Measurements from ENCODE around the gene EFCAB8. TPM values are rescaled to one million over a fixed set of nuclear protein-coding genes. Genes with fewer than 3 reads are reported as not detected.
A peak's percentile ranks its signal among the peaks of the same experiment; 100 is the strongest.

EFCAB8 gene
- total and polyA plus RNA-seq, 11 donors: 0.03 to 0.29 (median 0.08) TPM; not detected in 8

DNA sequence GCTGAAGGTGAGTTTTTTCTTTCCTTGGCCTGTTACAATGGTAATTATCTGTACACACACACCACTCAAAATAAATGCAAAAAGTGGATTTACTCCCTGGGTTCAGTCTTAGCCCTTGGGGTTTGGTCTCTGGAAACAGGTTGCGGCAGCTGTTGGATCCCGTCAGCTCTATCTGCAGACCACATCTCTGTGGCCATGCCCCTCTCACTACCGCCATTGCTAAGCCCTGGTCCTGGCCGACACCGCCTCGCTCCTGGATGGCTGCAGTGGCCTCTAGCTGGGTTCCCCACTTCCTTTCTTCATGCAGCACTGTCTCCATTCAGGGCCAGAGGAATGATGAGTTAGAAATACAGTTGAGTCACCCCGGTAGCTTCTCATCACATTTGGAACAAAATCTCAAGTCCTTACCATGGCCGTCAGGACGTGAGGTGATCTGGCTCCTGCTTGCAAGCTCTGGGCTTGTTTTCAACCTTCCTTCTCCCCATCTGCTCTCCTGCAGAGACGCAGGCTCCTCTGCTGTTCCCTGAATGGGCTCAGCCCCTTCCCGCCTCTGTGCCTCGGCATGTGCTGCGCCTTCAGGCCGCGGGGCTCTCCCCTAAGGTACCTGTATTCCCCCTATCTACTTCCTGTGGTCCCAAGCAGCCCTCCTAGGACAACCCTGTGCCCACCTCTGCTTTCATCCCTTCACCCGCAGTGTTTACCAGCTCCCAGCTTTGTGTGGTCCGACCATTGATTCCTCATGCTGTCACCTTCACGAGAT is 38.0 kb downstream of the EFCAB8 start:
- Histone ChIP-seq H3K9me3 (no peaks in the 10 kb centered on the region), H3K4me3 (no peak overlapping the region), H3K36me3 (no peaks in the 10 kb centered on the region), H3K27ac (no peak overlapping the region), H3K4me1 (no peaks in the 10 kb centered on the region), H3K27me3 (no peaks in the 10 kb centered on the region)
- no peak for TF ChIP-seq POLR2A (IDR thresholded peaks at IDR 0.05)
- TF ChIP-seq, protein P1, sequence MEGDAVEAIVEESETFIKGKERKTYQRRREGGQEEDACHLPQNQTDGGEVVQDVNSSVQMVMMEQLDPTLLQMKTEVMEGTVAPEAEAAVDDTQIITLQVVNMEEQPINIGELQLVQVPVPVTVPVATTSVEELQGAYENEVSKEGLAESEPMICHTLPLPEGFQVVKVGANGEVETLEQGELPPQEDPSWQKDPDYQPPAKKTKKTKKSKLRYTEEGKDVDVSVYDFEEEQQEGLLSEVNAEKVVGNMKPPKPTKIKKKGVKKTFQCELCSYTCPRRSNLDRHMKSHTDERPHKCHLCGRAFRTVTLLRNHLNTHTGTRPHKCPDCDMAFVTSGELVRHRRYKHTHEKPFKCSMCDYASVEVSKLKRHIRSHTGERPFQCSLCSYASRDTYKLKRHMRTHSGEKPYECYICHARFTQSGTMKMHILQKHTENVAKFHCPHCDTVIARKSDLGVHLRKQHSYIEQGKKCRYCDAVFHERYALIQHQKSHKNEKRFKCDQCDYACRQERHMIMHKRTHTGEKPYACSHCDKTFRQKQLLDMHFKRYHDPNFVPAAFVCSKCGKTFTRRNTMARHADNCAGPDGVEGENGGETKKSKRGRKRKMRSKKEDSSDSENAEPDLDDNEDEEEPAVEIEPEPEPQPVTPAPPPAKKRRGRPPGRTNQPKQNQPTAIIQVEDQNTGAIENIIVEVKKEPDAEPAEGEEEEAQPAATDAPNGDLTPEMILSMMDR (IDR thresholded peaks at IDR 0.05): no peak
- ATAC-seq (no peak), DNase-seq (peak in 1 of 5 donors; percentile 49)
- intact Hi-C loops (cut with DNase I): loop anchor here in 2 of 10 donors (5.0 to 10.0 kb wide), 2 partner anchors 102 to 104 kb away; no protein-coding TSS in a partner anchor
- WGBS, 4 donors: 91 to 94% (median 92%) methylated on average over 18 of the region's 18 CpGs

DNA sequence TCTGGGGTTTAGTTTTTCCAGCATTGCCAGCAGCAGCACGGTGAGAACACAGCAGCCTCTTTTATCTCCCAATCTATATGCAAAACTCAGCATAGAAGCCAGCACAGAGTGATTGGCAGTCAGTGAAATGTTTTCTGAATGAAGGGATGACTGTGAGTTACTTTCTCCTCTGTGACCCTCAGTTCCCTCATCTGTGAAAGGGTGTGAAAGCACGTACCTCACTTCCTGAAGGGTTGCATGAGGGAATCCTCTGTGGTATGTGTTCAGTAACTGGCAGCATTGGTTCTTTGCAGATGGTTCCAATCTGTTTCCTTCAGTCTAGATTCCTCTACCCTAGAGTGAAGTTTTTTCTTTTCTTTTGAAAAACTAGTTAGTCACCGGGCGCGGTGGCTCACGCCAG is 40.0 kb downstream of the EFCAB8 start:
- Histone ChIP-seq H3K27me3 (no peaks in the 10 kb centered on the region), H3K4me1 (no peaks in the 10 kb centered on the region), H3K36me3 (no peaks in the 10 kb centered on the region), H3K9me3 (no peaks in the 10 kb centered on the region), H3K4me3 (no peak overlapping the region), H3K27ac (no peak overlapping the region)
- WGBS, 4 donors: 64 to 72% (median 69%) methylated on average over 5 to 6 of the region's 6 CpGs
- TF ChIP-seq POLR2A (IDR thresholded peaks at IDR 0.05): no peak
- TF ChIP-seq, protein P1 (IDR thresholded peaks at IDR 0.05): no peak
- intact Hi-C loops (cut with DNase I): loop anchor here in 2 of 10 donors (5.0 to 10.0 kb wide), 2 partner anchors 104 to 106 kb away; no protein-coding TSS in a partner anchor
- ATAC-seq (no peak), DNase-seq (no peak)

DNA sequence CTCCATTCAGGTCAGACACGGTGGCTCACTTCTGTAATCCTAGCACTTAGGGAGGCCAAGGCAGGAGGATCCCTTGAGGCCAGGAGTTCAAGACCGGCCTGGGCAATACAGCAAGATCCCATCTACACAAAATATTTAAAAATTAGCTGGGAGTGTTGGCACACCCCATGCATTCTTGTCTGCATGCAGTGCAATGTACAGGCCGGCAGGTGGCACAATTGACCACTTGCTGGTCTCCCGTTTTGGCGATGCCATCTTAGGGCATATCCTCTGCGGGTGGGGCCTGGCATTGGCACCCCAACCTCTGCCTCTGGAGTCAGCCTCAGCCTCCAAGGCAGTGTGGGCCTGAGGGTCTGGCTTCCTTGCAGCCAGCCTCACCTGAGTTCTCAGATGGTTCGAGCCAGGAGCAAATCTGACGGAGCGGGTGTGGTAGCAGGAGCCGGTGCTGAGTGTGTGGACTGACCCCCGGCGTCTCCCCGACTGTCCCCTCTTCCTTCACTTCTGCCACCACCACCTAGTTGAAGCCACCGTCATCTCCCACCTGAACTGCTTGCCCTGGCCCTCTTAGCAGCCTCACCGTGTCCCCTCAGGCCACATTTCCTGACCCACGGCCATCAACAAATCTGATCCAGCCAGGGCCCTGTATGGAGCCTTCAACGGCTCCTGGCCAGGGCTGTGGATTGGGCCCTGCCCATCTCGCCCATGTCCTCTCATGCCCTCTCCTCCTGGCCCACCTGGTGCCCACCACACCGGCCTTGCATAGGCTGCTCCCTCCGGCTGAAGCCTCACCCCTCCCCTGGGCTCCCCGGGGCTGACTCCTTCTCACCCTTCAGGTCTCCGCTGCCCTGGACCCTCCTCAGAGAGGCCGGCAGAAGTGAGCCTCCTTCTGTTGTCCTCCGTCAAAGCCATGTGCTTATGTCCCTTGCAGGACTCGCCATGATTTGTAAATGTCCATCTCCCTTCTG is 44.0 kb downstream of the EFCAB8 start:
- no peaks in the 10 kb centered on the region for H3K9me3 ChIP-seq
- H3K36me3 ChIP-seq: no peaks in the 10 kb centered on the region
- intact Hi-C loops (cut with DNase I): loop anchor here in 9 of 10 donors (1.0 to 10.0 kb wide), 10 partner anchors 110 to 396 kb away; partner anchors contain the start of gene BPIFB4 (in 4 of the 9)
- H3K27ac ChIP-seq: no peak overlapping the region
- 63 to 66% (median 64%) methylated on average over 18 to 25 of the region's 25 CpGs for WGBS, 4 donors
- no peaks in the 10 kb centered on the region for H3K4me1 ChIP-seq
- H3K27me3 ChIP-seq: no peaks in the 10 kb centered on the region
- DNase-seq (peak in 4 of 5 donors; percentile 19 to 75 (median 50)), ATAC-seq (peak in 3 of 4 donors; percentile 62 to 76 (median 71))
- TF ChIP-seq POLR2A (IDR thresholded peaks at IDR 0.05): no peak
- TF ChIP-seq, protein P1 (IDR thresholded peaks at IDR 0.05): peak; percentile 79 to 97 (median 86)
- H3K4me3 ChIP-seq: no peak overlapping the region

All from heart left ventricle (tissue), 16 donors.